HEK293 (cell line): ENCODE measurements around the gene TIAM2.

Experiments
- CTCF ChIA-PET: fragments of 350-600 bp; formaldehyde crosslinking; extraction: SDS; loops from one replicate; lab custom pipeline; 2021; ENCODE audit warnings: antibody characterized with exemption; lab: Yijun Ruan, JAX
- POLR2A ChIA-PET: fragments of 300-600 bp; formaldehyde crosslinking; extraction: SDS; loops from one replicate; lab custom pipeline; 2020; ENCODE audit warnings: antibody characterized with exemption, inconsistent platforms; lab: Yijun Ruan, JAX
- H3K27ac ChIP-seq: fragments of 200-500 bp; sonication (Bioruptor generic); 2 replicates; pipeline ENCODE4 v1.5.1; 2014; ENCODE audit warnings: low read depth, low read length, control low read depth, inconsistent platforms; ENCODE audit errors: extremely low read depth
- H3K36me3 ChIP-seq, 2 experiments: fragments of 200-500 bp in 1 of 2; sonication (Bioruptor generic) in 1 of 2; 1 replicate in 1 of 2; 2 replicates in 1 of 2; pipeline ENCODE4 v1.5.1; 2014 to 2017; ENCODE audit warnings: inconsistent platforms in 2 of 2, low read length in 2 of 2; ENCODE audit not compliant: control insufficient read depth in 2 of 2, insufficient read depth in 1 of 2
- H3K4me1 ChIP-seq: fragments of 200-500 bp; sonication (Bioruptor generic); 2 replicates; pipeline ENCODE4 v1.5.1; 2014; ENCODE audit warnings: mild to moderate bottlenecking, low read length, inconsistent platforms; ENCODE audit not compliant: control insufficient read depth, insufficient read depth
- H3K4me3 ChIP-seq: 2 replicates; pipeline ENCODE4 v1.5.1; 2011; ENCODE audit warnings: low read depth, mild to moderate bottlenecking, control low read depth, low read length, moderate library complexity
- H3K9me3 ChIP-seq: fragments of 200-500 bp; sonication (Bioruptor generic); 2 replicates; pipeline ENCODE4 v1.5.1; 2014; ENCODE audit warnings: low read depth, low read length, inconsistent platforms; ENCODE audit not compliant: control insufficient read depth, insufficient read depth
- IKZF3 ChIP-seq: fragments of 450-650 bp; IDR thresholded peaks from 2 replicates; pipeline ENCODE4 v1.5.0; 2018; ENCODE audit warnings: missing biosample characterization, mild to moderate bottlenecking, missing genetic modification characterization, moderate library complexity
- KLF8 ChIP-seq: fragments of 450-650 bp; formaldehyde crosslinking; IDR thresholded peaks from 2 replicates; pipeline ENCODE4 v1.5.1; 2016; ENCODE audit warnings: missing biosample characterization, missing genetic modification characterization
- YY1 ChIP-seq: fragments of 450-650 bp; formaldehyde crosslinking; IDR thresholded peaks from 2 replicates; pipeline ENCODE4 v1.5.1; 2018; ENCODE audit warnings: missing biosample characterization, missing genetic modification characterization
- ZBTB17 ChIP-seq: fragments of 450-650 bp; formaldehyde crosslinking; IDR thresholded peaks from 2 replicates; pipeline ENCODE4 v1.5.1; 2016; ENCODE audit warnings: missing biosample characterization, missing genetic modification characterization
- ZNF114 ChIP-seq: fragments of 450-650 bp; formaldehyde crosslinking; IDR thresholded peaks from 2 replicates; pipeline ENCODE4 v1.5.0; 2017; ENCODE audit warnings: missing biosample characterization, missing genetic modification characterization
- ZNF138 ChIP-seq: fragments of 450-650 bp; formaldehyde crosslinking; IDR thresholded peaks from 2 replicates; pipeline ENCODE4 v1.5.1; 2016; ENCODE audit warnings: missing biosample characterization, missing genetic modification characterization, borderline replicate concordance
- ZNF174 ChIP-seq: fragments of 450-650 bp; formaldehyde crosslinking; IDR thresholded peaks from 2 replicates; pipeline ENCODE4 v1.5.0; 2017; ENCODE audit warnings: missing biosample characterization, mild to moderate bottlenecking, missing genetic modification characterization
- ZNF23 ChIP-seq: fragments of 450-650 bp; formaldehyde crosslinking; IDR thresholded peaks from 2 replicates; pipeline ENCODE4 v1.5.1; 2016; ENCODE audit warnings: missing biosample characterization, missing genetic modification characterization, borderline replicate concordance
- ZNF324 ChIP-seq: fragments of 450-650 bp; formaldehyde crosslinking; IDR thresholded peaks from 2 replicates; pipeline ENCODE4 v1.5.1; 2016; ENCODE audit warnings: missing biosample characterization, missing genetic modification characterization
- ZNF514 ChIP-seq: fragments of 450-650 bp; formaldehyde crosslinking; IDR thresholded peaks from 2 replicates; pipeline ENCODE4 v1.5.1; 2016; ENCODE audit warnings: missing biosample characterization, missing genetic modification characterization
- ZNF561 ChIP-seq: fragments of 450-650 bp; IDR thresholded peaks from 2 replicates; pipeline ENCODE4 v1.5.1; 2018; ENCODE audit warnings: missing biosample characterization, missing genetic modification characterization, borderline replicate concordance
- ZNF596 ChIP-seq: fragments of 450-650 bp; IDR thresholded peaks from 2 replicates; pipeline ENCODE4 v1.5.0; 2018; ENCODE audit warnings: missing biosample characterization, mild to moderate bottlenecking, missing genetic modification characterization, moderate library complexity
- ZNF600 ChIP-seq: fragments of 450-650 bp; formaldehyde crosslinking; IDR thresholded peaks from 2 replicates; pipeline ENCODE4 v1.5.1; 2016; ENCODE audit warnings: missing biosample characterization, missing genetic modification characterization
- ZNF677 ChIP-seq: fragments of 450-650 bp; IDR thresholded peaks from 2 replicates; pipeline ENCODE4 v1.5.0; 2018; ENCODE audit warnings: missing biosample characterization, mild to moderate bottlenecking, missing genetic modification characterization, moderate library complexity
- ZNF830 ChIP-seq: fragments of 450-650 bp; IDR thresholded peaks from 2 replicates; pipeline ENCODE4 v1.5.0; 2018; ENCODE audit warnings: missing biosample characterization, missing genetic modification characterization, low read depth, mild to moderate bottlenecking, moderate library complexity
- TF ChIP-seq, protein P1 (sequence below): fragments of 450-650 bp; IDR thresholded peaks from 2 replicates; pipeline ENCODE4 v1.5.1; 2018; ENCODE audit warnings: missing biosample characterization, mild to moderate bottlenecking, missing genetic modification characterization
- TF ChIP-seq, protein P2 (sequence below): fragments of 450-650 bp; formaldehyde crosslinking; conservative IDR thresholded peaks from 2 replicates; pipeline ENCODE4 v1.5.1; 2016; ENCODE audit warnings: low read depth, missing biosample characterization, missing genetic modification characterization
- TF ChIP-seq, protein P3 (sequence below): fragments of 450-650 bp; formaldehyde crosslinking; IDR thresholded peaks from 2 replicates; pipeline ENCODE4 v1.5.1; 2016; ENCODE audit warnings: missing biosample characterization, missing genetic modification characterization, borderline replicate concordance
- TF ChIP-seq, protein P4 (sequence below): fragments of 450-650 bp; IDR thresholded peaks from 2 replicates; pipeline ENCODE4 v1.5.1; 2018; ENCODE audit warnings: missing biosample characterization, missing genetic modification characterization
- TF ChIP-seq, protein P5 (sequence below): fragments of 450-650 bp; formaldehyde crosslinking; IDR thresholded peaks from 2 replicates; pipeline ENCODE4 v1.5.1; 2017; ENCODE audit warnings: missing biosample characterization, missing genetic modification characterization
- TF ChIP-seq, protein P6 (sequence below): fragments of 450-650 bp; formaldehyde crosslinking; IDR thresholded peaks from 2 replicates; pipeline ENCODE4 v1.5.1; 2016; ENCODE audit warnings: missing biosample characterization, missing genetic modification characterization

TIAM2 gene

DNA sequence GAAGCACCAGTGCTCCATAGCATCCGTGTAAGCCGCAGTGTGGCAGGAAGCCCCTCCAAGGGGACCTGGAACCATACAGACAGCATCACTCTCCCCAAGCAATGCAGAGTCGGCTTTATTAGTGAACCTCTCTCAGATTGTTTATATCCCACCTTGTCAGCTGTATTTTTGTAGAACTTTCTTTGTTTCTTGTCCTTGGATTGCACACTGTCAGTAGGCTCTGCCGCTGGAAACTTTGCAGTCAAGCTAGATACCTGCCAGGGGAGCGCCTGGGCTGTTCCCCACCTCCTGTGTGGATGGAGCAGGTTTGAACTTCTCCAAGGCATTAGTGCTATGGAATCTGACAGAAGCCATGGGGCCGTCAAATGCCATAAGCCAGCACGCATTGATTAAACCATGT, 250.1 kb downstream of the TIAM2 start (continued):
- TF ChIP-seq, protein P1, sequence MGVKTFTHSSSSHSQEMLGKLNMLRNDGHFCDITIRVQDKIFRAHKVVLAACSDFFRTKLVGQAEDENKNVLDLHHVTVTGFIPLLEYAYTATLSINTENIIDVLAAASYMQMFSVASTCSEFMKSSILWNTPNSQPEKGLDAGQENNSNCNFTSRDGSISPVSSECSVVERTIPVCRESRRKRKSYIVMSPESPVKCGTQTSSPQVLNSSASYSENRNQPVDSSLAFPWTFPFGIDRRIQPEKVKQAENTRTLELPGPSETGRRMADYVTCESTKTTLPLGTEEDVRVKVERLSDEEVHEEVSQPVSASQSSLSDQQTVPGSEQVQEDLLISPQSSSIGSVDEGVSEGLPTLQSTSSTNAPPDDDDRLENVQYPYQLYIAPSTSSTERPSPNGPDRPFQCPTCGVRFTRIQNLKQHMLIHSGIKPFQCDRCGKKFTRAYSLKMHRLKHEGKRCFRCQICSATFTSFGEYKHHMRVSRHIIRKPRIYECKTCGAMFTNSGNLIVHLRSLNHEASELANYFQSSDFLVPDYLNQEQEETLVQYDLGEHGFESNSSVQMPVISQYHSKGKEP: no peak
- no peak for TF ChIP-seq ZNF324
- TF ChIP-seq, all 188 proteins: peak for 0

DNA sequence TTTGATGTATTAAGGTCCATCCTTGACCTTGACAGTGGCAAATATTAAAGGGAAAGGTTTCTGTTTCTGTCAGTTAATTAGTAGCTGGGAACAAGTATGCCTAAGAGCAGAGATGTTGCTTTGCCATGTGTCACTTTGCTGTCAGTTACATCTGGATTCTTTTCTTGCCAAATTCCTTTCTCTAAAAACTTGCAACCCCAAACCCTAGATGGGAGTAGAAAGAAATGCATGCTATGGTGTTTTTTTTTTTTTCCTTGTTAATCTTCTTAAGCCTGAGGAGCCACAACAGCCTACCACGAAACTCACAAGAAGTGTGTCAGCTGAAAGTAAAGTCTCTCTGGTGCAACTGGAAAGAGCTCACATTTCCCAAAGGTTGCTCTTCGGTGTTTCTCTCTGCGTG, 250.7 kb downstream of the TIAM2 start:
- TF ChIP-seq, protein P2, sequence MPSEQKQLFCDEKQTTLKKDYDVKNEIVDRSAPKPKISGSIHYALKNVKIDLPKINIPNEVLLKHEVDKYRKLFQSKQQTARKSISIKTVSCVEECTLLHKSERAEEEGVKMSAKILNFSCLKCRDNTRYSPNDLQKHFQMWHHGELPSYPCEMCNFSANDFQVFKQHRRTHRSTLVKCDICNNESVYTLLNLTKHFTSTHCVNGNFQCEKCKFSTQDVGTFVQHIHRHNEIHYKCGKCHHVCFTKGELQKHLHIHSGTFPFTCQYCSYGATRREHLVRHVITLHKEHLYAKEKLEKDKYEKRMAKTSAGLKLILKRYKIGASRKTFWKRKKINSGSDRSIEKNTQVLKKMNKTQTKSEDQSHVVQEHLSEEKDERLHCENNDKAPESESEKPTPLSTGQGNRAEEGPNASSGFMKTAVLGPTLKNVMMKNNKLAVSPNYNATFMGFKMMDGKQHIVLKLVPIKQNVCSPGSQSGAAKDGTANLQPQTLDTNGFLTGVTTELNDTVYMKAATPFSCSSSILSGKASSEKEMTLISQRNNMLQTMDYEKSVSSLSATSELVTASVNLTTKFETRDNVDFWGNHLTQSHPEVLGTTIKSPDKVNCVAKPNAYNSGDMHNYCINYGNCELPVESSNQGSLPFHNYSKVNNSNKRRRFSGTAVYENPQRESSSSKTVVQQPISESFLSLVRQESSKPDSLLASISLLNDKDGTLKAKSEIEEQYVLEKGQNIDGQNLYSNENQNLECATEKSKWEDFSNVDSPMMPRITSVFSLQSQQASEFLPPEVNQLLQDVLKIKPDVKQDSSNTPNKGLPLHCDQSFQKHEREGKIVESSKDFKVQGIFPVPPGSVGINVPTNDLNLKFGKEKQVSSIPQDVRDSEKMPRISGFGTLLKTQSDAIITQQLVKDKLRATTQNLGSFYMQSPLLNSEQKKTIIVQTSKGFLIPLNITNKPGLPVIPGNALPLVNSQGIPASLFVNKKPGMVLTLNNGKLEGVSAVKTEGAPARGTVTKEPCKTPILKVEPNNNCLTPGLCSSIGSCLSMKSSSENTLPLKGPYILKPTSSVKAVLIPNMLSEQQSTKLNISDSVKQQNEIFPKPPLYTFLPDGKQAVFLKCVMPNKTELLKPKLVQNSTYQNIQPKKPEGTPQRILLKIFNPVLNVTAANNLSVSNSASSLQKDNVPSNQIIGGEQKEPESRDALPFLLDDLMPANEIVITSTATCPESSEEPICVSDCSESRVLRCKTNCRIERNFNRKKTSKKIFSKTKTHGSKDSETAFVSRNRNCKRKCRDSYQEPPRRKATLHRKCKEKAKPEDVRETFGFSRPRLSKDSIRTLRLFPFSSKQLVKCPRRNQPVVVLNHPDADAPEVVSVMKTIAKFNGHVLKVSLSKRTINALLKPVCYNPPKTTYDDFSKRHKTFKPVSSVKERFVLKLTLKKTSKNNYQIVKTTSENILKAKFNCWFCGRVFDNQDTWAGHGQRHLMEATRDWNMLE (tag by site-specific recombination): no peak
- TF ChIP-seq ZNF174 (tag by site-specific recombination) (no peak), ZNF23 (tag by site-specific recombination) (no peak), IKZF3 (tag by site-specific recombination) (no peak), ZNF114 (tag by site-specific recombination) (no peak), ZNF561 (tag by site-specific recombination) (no peak)
- Histone ChIP-seq H3K36me3 (peaks cover 0 to 48% of the 10 kb centered on the region in 2 experiments; a peak in 2 of 3 replicates), H3K4me3 (no peak overlapping the region), H3K9me3 (no peaks in the 10 kb centered on the region), H3K4me1 (no peaks in the 10 kb centered on the region), H3K27ac (no peak overlapping the region)
- POLR2A ChIA-PET: no interaction called here
- CTCF ChIA-PET: interaction anchor here (0.6 to 1.5 kb wide), 2 partner anchors 68 to 387 kb away, joined by 3 to 5 read pairs; no protein-coding TSS in a partner anchor

DNA sequence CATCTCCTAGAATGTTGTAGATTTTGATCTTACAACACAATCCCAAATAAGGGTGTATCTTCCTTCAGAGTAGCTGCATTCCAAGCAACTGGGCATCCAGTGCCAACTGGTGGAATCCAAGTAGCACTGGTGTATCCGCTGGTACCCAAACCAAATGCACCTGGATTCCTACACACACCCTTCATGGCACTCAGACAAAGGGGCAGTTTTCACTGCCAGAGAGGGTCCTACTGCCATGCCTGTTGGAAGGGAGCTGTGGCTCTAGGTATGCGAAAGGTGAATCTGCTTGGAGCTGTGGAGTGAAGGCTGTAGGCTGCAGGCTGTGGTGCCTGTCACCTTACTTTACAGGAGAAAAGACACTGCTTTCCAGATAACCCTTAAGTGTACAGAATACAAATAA, 251.7 kb downstream of the TIAM2 start:
- POLR2A ChIA-PET: no interaction called here
- Histone ChIP-seq H3K9me3 (no peaks in the 10 kb centered on the region), H3K4me3 (no peak overlapping the region), H3K27ac (no peak overlapping the region), H3K4me1 (no peaks in the 10 kb centered on the region), H3K36me3 (peaks cover 0 to 51% of the 10 kb centered on the region in 2 experiments; a peak in 2 of 3 replicates)
- CTCF ChIA-PET: interaction anchor here (2.3 to 2.5 kb wide), 2 partner anchors 69 to 319 kb away, joined by 8 to 28 read pairs; no protein-coding TSS in a partner anchor
- no peak for TF ChIP-seq ZNF600
- no peak for TF ChIP-seq ZNF596 (tag by site-specific recombination)
- TF ChIP-seq, protein P3, sequence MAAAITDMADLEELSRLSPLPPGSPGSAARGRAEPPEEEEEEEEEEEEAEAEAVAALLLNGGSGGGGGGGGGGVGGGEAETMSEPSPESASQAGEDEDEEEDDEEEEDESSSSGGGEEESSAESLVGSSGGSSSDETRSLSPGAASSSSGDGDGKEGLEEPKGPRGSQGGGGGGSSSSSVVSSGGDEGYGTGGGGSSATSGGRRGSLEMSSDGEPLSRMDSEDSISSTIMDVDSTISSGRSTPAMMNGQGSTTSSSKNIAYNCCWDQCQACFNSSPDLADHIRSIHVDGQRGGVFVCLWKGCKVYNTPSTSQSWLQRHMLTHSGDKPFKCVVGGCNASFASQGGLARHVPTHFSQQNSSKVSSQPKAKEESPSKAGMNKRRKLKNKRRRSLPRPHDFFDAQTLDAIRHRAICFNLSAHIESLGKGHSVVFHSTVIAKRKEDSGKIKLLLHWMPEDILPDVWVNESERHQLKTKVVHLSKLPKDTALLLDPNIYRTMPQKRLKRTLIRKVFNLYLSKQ (tag by site-specific recombination): no peak
- TF ChIP-seq, protein P4, sequence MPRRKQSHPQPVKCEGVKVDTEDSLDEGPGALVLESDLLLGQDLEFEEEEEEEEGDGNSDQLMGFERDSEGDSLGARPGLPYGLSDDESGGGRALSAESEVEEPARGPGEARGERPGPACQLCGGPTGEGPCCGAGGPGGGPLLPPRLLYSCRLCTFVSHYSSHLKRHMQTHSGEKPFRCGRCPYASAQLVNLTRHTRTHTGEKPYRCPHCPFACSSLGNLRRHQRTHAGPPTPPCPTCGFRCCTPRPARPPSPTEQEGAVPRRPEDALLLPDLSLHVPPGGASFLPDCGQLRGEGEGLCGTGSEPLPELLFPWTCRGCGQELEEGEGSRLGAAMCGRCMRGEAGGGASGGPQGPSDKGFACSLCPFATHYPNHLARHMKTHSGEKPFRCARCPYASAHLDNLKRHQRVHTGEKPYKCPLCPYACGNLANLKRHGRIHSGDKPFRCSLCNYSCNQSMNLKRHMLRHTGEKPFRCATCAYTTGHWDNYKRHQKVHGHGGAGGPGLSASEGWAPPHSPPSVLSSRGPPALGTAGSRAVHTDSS: no peak
- no peak for TF ChIP-seq ZNF514 (tag by site-specific recombination)
- TF ChIP-seq ZNF138: no peak
- TF ChIP-seq ZBTB17 (tag by site-specific recombination): no peak
- no peak for TF ChIP-seq ZNF677 (tag by site-specific recombination)
- TF ChIP-seq, protein P5, sequence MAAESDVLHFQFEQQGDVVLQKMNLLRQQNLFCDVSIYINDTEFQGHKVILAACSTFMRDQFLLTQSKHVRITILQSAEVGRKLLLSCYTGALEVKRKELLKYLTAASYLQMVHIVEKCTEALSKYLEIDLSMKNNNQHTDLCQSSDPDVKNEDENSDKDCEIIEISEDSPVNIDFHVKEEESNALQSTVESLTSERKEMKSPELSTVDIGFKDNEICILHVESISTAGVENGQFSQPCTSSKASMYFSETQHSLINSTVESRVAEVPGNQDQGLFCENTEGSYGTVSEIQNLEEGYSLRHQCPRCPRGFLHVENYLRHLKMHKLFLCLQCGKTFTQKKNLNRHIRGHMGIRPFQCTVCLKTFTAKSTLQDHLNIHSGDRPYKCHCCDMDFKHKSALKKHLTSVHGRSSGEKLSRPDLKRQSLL (tag by site-specific recombination): no peak
- no peak for TF ChIP-seq YY1 (tag by site-specific recombination)
- TF ChIP-seq KLF8 (tag by site-specific recombination): no peak
- TF ChIP-seq ZNF830: no peak
- TF ChIP-seq, protein P6, sequence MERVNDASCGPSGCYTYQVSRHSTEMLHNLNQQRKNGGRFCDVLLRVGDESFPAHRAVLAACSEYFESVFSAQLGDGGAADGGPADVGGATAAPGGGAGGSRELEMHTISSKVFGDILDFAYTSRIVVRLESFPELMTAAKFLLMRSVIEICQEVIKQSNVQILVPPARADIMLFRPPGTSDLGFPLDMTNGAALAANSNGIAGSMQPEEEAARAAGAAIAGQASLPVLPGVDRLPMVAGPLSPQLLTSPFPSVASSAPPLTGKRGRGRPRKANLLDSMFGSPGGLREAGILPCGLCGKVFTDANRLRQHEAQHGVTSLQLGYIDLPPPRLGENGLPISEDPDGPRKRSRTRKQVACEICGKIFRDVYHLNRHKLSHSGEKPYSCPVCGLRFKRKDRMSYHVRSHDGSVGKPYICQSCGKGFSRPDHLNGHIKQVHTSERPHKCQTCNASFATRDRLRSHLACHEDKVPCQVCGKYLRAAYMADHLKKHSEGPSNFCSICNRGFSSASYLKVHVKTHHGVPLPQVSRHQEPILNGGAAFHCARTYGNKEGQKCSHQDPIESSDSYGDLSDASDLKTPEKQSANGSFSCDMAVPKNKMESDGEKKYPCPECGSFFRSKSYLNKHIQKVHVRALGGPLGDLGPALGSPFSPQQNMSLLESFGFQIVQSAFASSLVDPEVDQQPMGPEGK (tag by site-specific recombination): no peak
